Inflammatory macrophage (primary cell): ENCODE measurements around the gene AAMP.

Experiments
- DNase-seq, 2 donors: peaks; one replicate each; pipeline ENCODE4 v3.0.0-alpha.2; 2020 to 2022

Gene AAMP

GRCh38 chr2:218218268-218219185, 51.4 kb downstream of the AAMP start:
- DNase-seq = peak; percentile 47 to 74

- peak; percentile 81 to 87 for DNase-seq
Measured at GRCh38 chr2:218217360-218218267, 52.3 kb downstream of the AAMP start.

- peak; percentile 97 to 98 for DNase-seq
Measured at GRCh38 chr2:218216674-218217359, 53.1 kb downstream of the AAMP start, which contains the start of gene ARPC2. ARPC2 (plus strand) TSS chr2:218217189; CDS start chr2:218217471, 282 bp downstream.

GRCh38 chr2:218216336-218216673, 53.6 kb downstream of the AAMP start:
- no peak for DNase-seq
